Brain microvascular endothelial cell (primary cell): ENCODE data around the gene CNTLN.
"Not testable (repeated sequence)": the region's sequence is repeated elsewhere in the genome, so short reads cannot be mapped to it uniquely, and the experiment has no call there.

Experiments used
- DNase-seq: peaks from one replicate; pipeline ENCODE4 v3.0.0-alpha.2; 2020
- H3K27ac ChIP-seq: fragments of 250-450 bp; sonication (Bioruptor Pico); 2 replicates; pipeline ENCODE4 v1.5.1; 2020; ENCODE audit warnings: mild to moderate bottlenecking, moderate library complexity
- H3K27me3 ChIP-seq: fragments of 250-450 bp; sonication (Bioruptor Pico); replicated peaks from 2 replicates; pipeline ENCODE4 v1.5.1; 2020; ENCODE audit warnings: mild to moderate bottlenecking
- H3K36me3 ChIP-seq: fragments of 250-450 bp; sonication (Bioruptor Pico); replicated peaks from 2 replicates; pipeline ENCODE4 v1.5.1; 2020; ENCODE audit warnings: mild to moderate bottlenecking
- H3K4me3 ChIP-seq: 2 replicates; pipeline ENCODE4 v1.5.1; 2011; ENCODE audit warnings: low read depth, mild to moderate bottlenecking, control low read depth, low read length, moderate library complexity
- CTCF ChIP-seq: IDR thresholded peaks from 2 replicates; pipeline ENCODE4 v1.5.1; 2011; ENCODE audit warnings: low read depth, mild to moderate bottlenecking, moderate library complexity, low read length, control low read depth, inconsistent platforms; ENCODE audit errors: missing control alignments
- in situ Hi-C: cut with HindIII; loops from 2 replicates; pipeline ENCODE4 v1.10.0; 2017; ENCODE audit warnings: low sequenced_read_pairs, low pct_ligation_motif_present

The CNTLN gene

DNA sequence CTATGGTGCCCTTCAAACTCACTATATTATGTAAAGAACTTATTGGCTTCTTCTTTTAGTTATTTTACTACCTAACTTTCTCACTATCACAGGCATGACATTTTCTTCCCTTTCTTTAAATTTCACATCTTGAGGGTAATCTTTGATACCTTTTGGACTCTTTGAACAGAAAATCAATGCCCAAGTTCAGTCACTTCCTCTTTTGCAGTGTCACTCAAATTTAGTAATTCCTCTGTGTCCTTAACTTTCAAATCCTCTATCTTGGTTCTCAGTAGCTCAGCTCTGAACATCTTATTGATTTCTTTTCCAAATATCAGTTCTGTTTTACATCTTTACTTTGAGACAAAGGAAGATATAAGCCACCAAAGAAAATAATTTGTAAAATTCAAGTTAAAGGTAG, 25.5 kb downstream of the CNTLN start:
- H3K27me3 ChIP-seq, result no peaks in the 10 kb centered on the region
- in situ Hi-C loops, result no loop called here
- no peak overlapping the region for H3K4me3 ChIP-seq
- no peak for TF ChIP-seq CTCF
- DNase-seq, result no peak
- H3K27ac ChIP-seq, result no peak overlapping the region
- no peaks in the 10 kb centered on the region for H3K36me3 ChIP-seq

GRCh38 chr9:17165764-17166163, 30.9 kb downstream of the CNTLN start:
- no peak for DNase-seq
- H3K27ac ChIP-seq, result no peak overlapping the region
- in situ Hi-C loops, result no loop called here
- no peaks in the 10 kb centered on the region for H3K36me3 ChIP-seq
- TF ChIP-seq CTCF, result no peak
- no peaks in the 10 kb centered on the region for H3K27me3 ChIP-seq
- no peak overlapping the region for H3K4me3 ChIP-seq

- no peak for DNase-seq
- H3K27me3 ChIP-seq, result no peaks in the 10 kb centered on the region
- TF ChIP-seq CTCF, result no peak
- H3K27ac ChIP-seq, result no peak overlapping the region
- no peaks in the 10 kb centered on the region for H3K36me3 ChIP-seq
- no peak overlapping the region for H3K4me3 ChIP-seq
- in situ Hi-C loops, result no loop called here
Measured at GRCh38 chr9:17166346-17166745, 31.5 kb downstream of the CNTLN start.

DNA sequence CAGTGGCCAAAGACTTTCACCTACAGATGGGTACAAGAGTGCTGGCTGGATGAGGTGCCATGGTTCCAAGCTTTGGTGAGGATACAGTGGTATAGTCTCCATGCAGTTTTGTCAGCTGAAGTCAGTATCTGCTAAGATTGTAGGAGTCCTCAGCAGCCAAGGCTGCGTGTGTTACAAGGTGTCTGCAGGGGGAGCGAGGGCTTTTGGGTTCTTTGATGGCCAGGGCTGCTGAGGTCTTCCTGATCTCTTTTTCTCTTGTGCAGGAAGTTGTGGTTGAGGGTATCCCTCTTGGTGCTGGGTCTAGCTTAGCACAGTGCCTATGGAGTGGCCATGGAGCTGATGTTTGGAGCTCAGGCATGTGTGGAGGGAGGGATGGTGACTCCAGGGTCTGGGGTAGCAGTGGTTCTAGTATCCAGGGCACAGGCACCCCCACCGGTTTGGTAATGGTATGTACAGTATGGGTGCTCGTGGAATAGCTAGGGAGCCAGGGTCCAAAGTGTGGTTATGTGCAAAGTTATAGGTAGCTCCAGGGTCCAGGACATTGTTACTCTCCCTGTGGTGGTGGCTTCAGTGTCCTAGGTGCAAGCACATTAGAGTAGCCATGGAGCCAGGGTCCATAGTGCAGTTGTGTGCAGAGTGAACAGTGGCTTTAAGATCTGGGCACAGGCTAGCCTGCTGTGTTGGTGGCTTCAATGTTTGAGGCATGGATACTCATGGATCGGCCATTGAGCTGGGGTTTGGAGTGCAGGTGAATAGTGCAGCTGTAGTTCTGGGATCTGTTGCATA, 36.7 kb downstream of the CNTLN start:
- DNase-seq, result no peak
- no peak overlapping the region for H3K27ac ChIP-seq
- TF ChIP-seq CTCF, result no peak
- H3K36me3 ChIP-seq, result no peaks in the 10 kb centered on the region
- in situ Hi-C loops, result no loop called here
- H3K27me3 ChIP-seq, result no peaks in the 10 kb centered on the region
- no peak overlapping the region for H3K4me3 ChIP-seq

GRCh38 chr9:17177496-17177895, 42.7 kb downstream of the CNTLN start:
- in situ Hi-C loops, H3K27ac ChIP-seq, H3K4me3 ChIP-seq, H3K27me3 ChIP-seq, H3K36me3 ChIP-seq, DNase-seq: not testable (repeated sequence)

- DNase-seq, result no peak
- H3K27me3 ChIP-seq, result no peaks in the 10 kb centered on the region
- in situ Hi-C loops, result no loop called here
- no peak overlapping the region for H3K4me3 ChIP-seq
- no peak for TF ChIP-seq CTCF
- H3K36me3 ChIP-seq, result no peaks in the 10 kb centered on the region
- no peak overlapping the region for H3K27ac ChIP-seq
Measured at GRCh38 chr9:17185481-17186029, 50.7 kb downstream of the CNTLN start.
